Measurements from ENCODE around the gene COPS7A. TPM values are rescaled to one million over a fixed set of nuclear protein-coding genes. Genes with fewer than 3 reads are reported as not detected.

The COPS7A gene
- total and polyA plus RNA-seq, 5 experiments from 2014 or later = 27.0 to 42.4 (median 35.4) TPM

GRCh38 chr12:6752921-6753771 is 29.3 kb downstream of the COPS7A start, which contains the start of gene MLF2:
MLF2 (minus strand) TSS chr12:6753141; CDS start chr12:6752334, 807 bp downstream.
- ATAC-seq = peak; percentile 92 to 95
- H3K36me3 Mint-ChIP-seq = peaks cover 0 to 35% (median 2%) of the 10 kb centered on the region in 3 donors
- peak; percentile 93 to 98 (median 96) for DNase-seq
- POLR2A ChIA-PET = interaction anchor here (0.7 to 4.2 kb wide), 34 partner anchors 9 to 355 kb away, joined by 3 to 40 read pairs (median 5); partner anchors contain the start of genes C12orf57, CD4, COPS7A and GAPDH
- peak within 1 kb of the TSS; percentile 95 to 100 (median 98) for H3K27ac Mint-ChIP-seq
- H3K27me3 Mint-ChIP-seq = peaks cover 0 to 2% (median 0%) of the 10 kb centered on the region in 5 donors
- H3K4me3 Mint-ChIP-seq = peak within 1 kb of the TSS; percentile 92 to 98 (median 94)
- peaks cover 11 to 36% (median 24%) of the 10 kb centered on the region in 4 donors for H3K4me1 Mint-ChIP-seq
- H3K9me3 Mint-ChIP-seq = no peaks in the 10 kb centered on the region

GRCh38 chr12:6753772-6754356 is 30.0 kb downstream of the COPS7A start:
- Mint-ChIP-seq H3K36me3 (peaks cover 0 to 28% (median 0%) of the 10 kb centered on the region in 3 donors), H3K4me3 (peak overlapping the region; percentile 92 to 98 (median 94)), H3K9me3 (no peaks in the 10 kb centered on the region), H3K4me1 (peaks cover 11 to 36% (median 24%) of the 10 kb centered on the region in 4 donors), H3K27me3 (peaks cover 0 to 2% (median 0%) of the 10 kb centered on the region in 5 donors), H3K27ac (peak overlapping the region; percentile 95 to 100 (median 98))
- DNase-seq (no peak), ATAC-seq (no peak)
- POLR2A ChIA-PET = interaction anchor here (0.7 to 4.2 kb wide), 25 partner anchors 14 to 354 kb away, joined by 3 to 40 read pairs (median 5); partner anchors contain the start of genes C12orf57, COPS7A, GAPDH and GPR162

GRCh38 chr12:6754411-6754810 is 30.6 kb downstream of the COPS7A start:
- H3K27me3 Mint-ChIP-seq = peaks cover 0 to 2% (median 0%) of the 10 kb centered on the region in 5 donors
- no peaks in the 10 kb centered on the region for H3K9me3 Mint-ChIP-seq
- ATAC-seq (no peak), DNase-seq (no peak)
- peak overlapping the region in 6 of 10 donors; percentile 11 to 96 (median 30) for H3K27ac Mint-ChIP-seq
- H3K4me1 Mint-ChIP-seq = peaks cover 11 to 36% (median 24%) of the 10 kb centered on the region in 4 donors
- H3K36me3 Mint-ChIP-seq = peaks cover 0 to 22% (median 0%) of the 10 kb centered on the region in 3 donors
- POLR2A ChIA-PET = interaction anchor here (0.7 to 4.2 kb wide), 10 partner anchors 13 to 189 kb away, joined by 3 to 40 read pairs (median 14); partner anchors contain the start of genes C12orf57, COPS7A, RNU7-1 and USP5
- H3K4me3 Mint-ChIP-seq = peak overlapping the region in 6 of 10 donors; percentile 8 to 98 (median 39)

GRCh38 chr12:6757028-6757690 is 33.3 kb downstream of the COPS7A start:
- no peak overlapping the region for H3K4me3 Mint-ChIP-seq
- peaks cover 5 to 21% (median 13%) of the 10 kb centered on the region in 4 donors for H3K4me1 Mint-ChIP-seq
- peak overlapping the region in 1 of 10 donors; percentile 51 for H3K27ac Mint-ChIP-seq
- no peak for ATAC-seq
- DNase-seq = no peak
- POLR2A ChIA-PET = interaction anchor here (1.0 kb wide), 1 partner anchor 21 kb away, joined by 3 read pairs; no protein-coding TSS in a partner anchor
- peaks cover 0 to 8% (median 2%) of the 10 kb centered on the region in 5 donors for H3K27me3 Mint-ChIP-seq
- H3K9me3 Mint-ChIP-seq = no peaks in the 10 kb centered on the region
- H3K36me3 Mint-ChIP-seq = no peaks in the 10 kb centered on the region

- DNase-seq = no peak
- no peaks in the 10 kb centered on the region for H3K9me3 Mint-ChIP-seq
- H3K27me3 Mint-ChIP-seq = peaks cover 0 to 8% (median 6%) of the 10 kb centered on the region in 5 donors
- no peak overlapping the region for H3K4me3 Mint-ChIP-seq
- POLR2A ChIA-PET = no interaction called here
- peaks cover 2 to 7% (median 5%) of the 10 kb centered on the region in 4 donors for H3K4me1 Mint-ChIP-seq
- H3K27ac Mint-ChIP-seq = no peak overlapping the region
- ATAC-seq = no peak
- H3K36me3 Mint-ChIP-seq = no peaks in the 10 kb centered on the region
These were observed 34.8 kb downstream of the COPS7A start for GRCh38 chr12:6758506-6759095.

- Mint-ChIP-seq H3K36me3 (no peaks in the 10 kb centered on the region), H3K27ac (no peak overlapping the region), H3K9me3 (no peaks in the 10 kb centered on the region), H3K4me1 (peaks cover 6 to 9% (median 7%) of the 10 kb centered on the region in 4 donors), H3K27me3 (peaks cover 2 to 15% (median 11%) of the 10 kb centered on the region in 5 donors), H3K4me3 (no peak overlapping the region)
- DNase-seq = no peak
- no peak for ATAC-seq
- POLR2A ChIA-PET = interaction anchor here (0.6 to 0.7 kb wide), 3 partner anchors 139 to 1201 kb away, joined by 4 to 6 read pairs (median 5); no protein-coding TSS in a partner anchor
These were observed 35.9 kb downstream of the COPS7A start for GRCh38 chr12:6759741-6760140.

- ATAC-seq = no peak
- POLR2A ChIA-PET = no interaction called here
- peaks cover 17 to 40% (median 39%) of the 10 kb centered on the region in 5 donors for H3K27me3 Mint-ChIP-seq
These were observed 39.5 kb downstream of the COPS7A start for GRCh38 chr12:6763380-6763779.

GRCh38 chr12:6764011-6764828 is 40.4 kb downstream of the COPS7A start:
- Mint-ChIP-seq H3K27me3 (peaks cover 22 to 49% (median 47%) of the 10 kb centered on the region in 5 donors), H3K4me1 (peaks cover 17 to 33% (median 28%) of the 10 kb centered on the region in 4 donors), H3K9me3 (no peaks in the 10 kb centered on the region), H3K27ac (peak overlapping the region in 2 of 10 donors; percentile 3 to 77), H3K4me3 (peak overlapping the region in 7 of 10 donors; percentile 52 to 73 (median 56)), H3K36me3 (peaks cover 0 to 3% (median 0%) of the 10 kb centered on the region in 3 donors)
- POLR2A ChIA-PET = interaction anchor here (0.5 kb wide), 1 partner anchor 149 kb away, joined by 5 read pairs; no protein-coding TSS in a partner anchor
- peak; percentile 59 to 79 for ATAC-seq
- peak in 8 of 10 donors; percentile 12 to 58 (median 42) for DNase-seq

More at GRCh38 chr12:6763380-6763779, 39.5 kb downstream of the COPS7A start:
- H3K27ac Mint-ChIP-seq = no peak overlapping the region
- peaks cover 17 to 33% (median 28%) of the 10 kb centered on the region in 4 donors for H3K4me1 Mint-ChIP-seq
- H3K4me3 Mint-ChIP-seq = no peak overlapping the region
- DNase-seq = no peak
- H3K9me3 Mint-ChIP-seq = no peaks in the 10 kb centered on the region
- H3K36me3 Mint-ChIP-seq = peaks cover 0 to 3% (median 0%) of the 10 kb centered on the region in 3 donors

- Mint-ChIP-seq H3K4me3 (peak overlapping the region; percentile 65 to 89 (median 77)), H3K9me3 (no peaks in the 10 kb centered on the region), H3K27me3 (peaks cover 22 to 58% (median 55%) of the 10 kb centered on the region in 5 donors), H3K4me1 (peaks cover 17 to 33% (median 28%) of the 10 kb centered on the region in 4 donors), H3K27ac (peak overlapping the region in 5 of 10 donors; percentile 17 to 71 (median 42)), H3K36me3 (peaks cover 0 to 3% (median 0%) of the 10 kb centered on the region in 3 donors)
- POLR2A ChIA-PET = interaction anchor here (0.5 to 1.4 kb wide), 2 partner anchors 76 to 150 kb away, joined by 3 to 5 read pairs; partner anchors contain the start of gene ZNF384
- no peak for ATAC-seq
- no peak for DNase-seq
These were observed 41.3 kb downstream of the COPS7A start for GRCh38 chr12:6765048-6765633.

Measured in naive thymus-derived CD8-positive, alpha-beta T cell (primary cell).